Skeletal muscle tissue (tissue), 4 donors: Measurements from ENCODE around the gene KCNQ5. TPM values are rescaled to one million over a fixed set of nuclear protein-coding genes. Genes with fewer than 3 reads are reported as not detected.

Experiments
- H3K27ac ChIP-seq: one replicate; pipeline ENCODE4 v1.7.0; 2013; ENCODE audit warnings: mild to moderate bottlenecking, low read depth, low read length, inconsistent platforms
- H3K27me3 ChIP-seq, 3 donors: one replicate each; pipeline ENCODE4 v1.7.0; 2013; ENCODE audit warnings: low read length in 3 of 3; ENCODE audit not compliant: control insufficient read depth in 3 of 3, insufficient read depth in 3 of 3
- H3K36me3 ChIP-seq, 3 donors: one replicate each; pipeline ENCODE4 v1.7.0; 2013; ENCODE audit warnings: low read length in 3 of 3; ENCODE audit not compliant: control insufficient read depth in 3 of 3, insufficient read depth in 3 of 3
- H3K4me1 ChIP-seq, 3 donors: one replicate each; pipeline ENCODE4 v1.7.0; 2013; ENCODE audit warnings: low read length in 3 of 3, mild to moderate bottlenecking in 3 of 3; ENCODE audit not compliant: control insufficient read depth in 3 of 3, insufficient read depth in 3 of 3
- H3K4me3 ChIP-seq, 3 donors: one replicate each; pipeline ENCODE4 v1.7.0; 2013; ENCODE audit warnings: low read length in 3 of 3
- H3K9ac ChIP-seq, 3 donors: one replicate each; pipeline ENCODE4 v1.7.0; 2013; ENCODE audit warnings: low read length in 3 of 3, mild to moderate bottlenecking in 3 of 3, moderate library complexity in 2 of 3, low read depth in 1 of 3
- H3K9me3 ChIP-seq, 3 donors: one replicate each; pipeline ENCODE4 v1.7.0; 2013; ENCODE audit warnings: low read length in 3 of 3; ENCODE audit not compliant: control insufficient read depth in 3 of 3
- total RNA-seq: library from RNA; depleted of rRNA; stranded (reverse); fragments of >200 nt; gene quantifications from one replicate; pipeline ENCODE4 v1.2.3, GENCODE V29; 2014
- donor health status: Osteomylitis.

Gene KCNQ5
- total RNA-seq, 1 donor from 2014 or later = 0.52 TPM

DNA sequence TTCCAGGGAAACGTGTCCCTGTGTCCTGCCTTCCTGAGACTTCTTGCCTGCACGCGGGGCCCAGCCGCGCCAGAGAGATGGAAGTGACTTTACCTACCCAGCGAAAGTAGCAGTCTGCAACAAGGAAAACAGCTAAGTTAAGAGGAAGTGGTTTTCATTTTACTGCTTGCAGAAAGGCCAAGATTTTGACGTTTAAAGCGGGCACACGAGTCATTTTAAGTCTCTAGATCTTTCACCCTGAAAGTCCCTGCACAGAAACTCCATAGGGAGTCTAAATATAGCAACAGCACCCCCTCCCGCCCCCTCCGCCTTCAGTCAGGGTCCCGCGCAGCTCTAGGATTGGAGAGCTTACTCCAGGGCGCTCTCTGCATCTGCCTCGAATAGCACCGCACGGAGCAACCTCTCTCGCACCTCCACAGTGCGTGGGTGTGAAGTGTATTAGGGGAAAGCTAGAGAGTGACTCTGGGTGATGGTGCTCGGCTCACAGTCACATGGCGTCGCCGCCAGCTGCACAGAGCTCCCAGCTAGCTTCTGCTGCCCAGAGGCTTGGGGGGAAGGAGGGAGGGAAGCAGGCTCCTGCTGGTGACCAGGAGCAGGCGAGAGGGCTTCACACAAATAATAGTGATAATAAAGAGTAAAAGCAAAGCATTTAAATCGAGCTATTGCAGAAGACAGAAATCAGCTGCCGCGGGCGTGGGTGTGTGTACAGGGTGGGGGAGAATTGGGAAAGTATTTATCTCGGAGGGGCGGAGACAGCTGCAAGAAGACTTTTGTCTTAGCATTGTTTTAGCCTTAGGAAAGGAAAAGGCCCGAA lies 1.8 kb upstream of the KCNQ5 start:
- H3K4me3 ChIP-seq = peak overlapping the region; percentile 80 to 85 (median 80)
- H3K4me1 ChIP-seq = peaks cover 10 to 32% (median 12%) of the 10 kb centered on the region in 3 donors
- peak overlapping the region; percentile 77 to 84 (median 78) for H3K9ac ChIP-seq
- no peaks in the 10 kb centered on the region for H3K36me3 ChIP-seq
- no peaks in the 10 kb centered on the region for H3K9me3 ChIP-seq
- H3K27me3 ChIP-seq = peaks cover 0 to 6% (median 0%) of the 10 kb centered on the region in 3 donors
- H3K27ac ChIP-seq = peak overlapping the region; percentile 61

DNA sequence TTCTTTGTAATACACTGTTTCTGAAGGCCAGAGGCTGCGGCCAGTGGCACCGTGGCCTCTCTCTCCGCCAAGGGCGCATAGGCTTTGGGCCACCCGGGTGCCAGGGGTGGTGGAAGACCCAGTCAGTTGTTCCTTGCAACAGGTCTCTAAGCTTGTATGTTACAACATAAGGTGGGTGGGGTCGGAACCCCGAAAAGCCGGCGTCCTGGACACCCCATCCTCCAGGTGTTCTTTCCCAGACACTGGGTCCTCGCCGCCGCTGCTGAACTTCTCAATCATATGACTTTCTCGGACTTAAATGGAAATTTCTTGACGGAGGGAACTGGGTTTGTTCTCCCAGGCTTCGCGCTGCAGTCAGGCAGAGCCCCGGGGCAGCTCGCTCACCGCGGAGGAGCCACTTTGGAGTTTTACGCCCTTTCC lies 983 bp upstream of the KCNQ5 start:
- peak overlapping the region; percentile 77 to 84 (median 78) for H3K9ac ChIP-seq
- H3K36me3 ChIP-seq = no peaks in the 10 kb centered on the region
- no peaks in the 10 kb centered on the region for H3K9me3 ChIP-seq
- peak overlapping the region; percentile 61 for H3K27ac ChIP-seq
- H3K27me3 ChIP-seq = peaks cover 0 to 6% (median 0%) of the 10 kb centered on the region in 3 donors
- peaks cover 10 to 32% (median 12%) of the 10 kb centered on the region in 3 donors for H3K4me1 ChIP-seq
- peak overlapping the region; percentile 80 to 85 (median 80) for H3K4me3 ChIP-seq

DNA sequence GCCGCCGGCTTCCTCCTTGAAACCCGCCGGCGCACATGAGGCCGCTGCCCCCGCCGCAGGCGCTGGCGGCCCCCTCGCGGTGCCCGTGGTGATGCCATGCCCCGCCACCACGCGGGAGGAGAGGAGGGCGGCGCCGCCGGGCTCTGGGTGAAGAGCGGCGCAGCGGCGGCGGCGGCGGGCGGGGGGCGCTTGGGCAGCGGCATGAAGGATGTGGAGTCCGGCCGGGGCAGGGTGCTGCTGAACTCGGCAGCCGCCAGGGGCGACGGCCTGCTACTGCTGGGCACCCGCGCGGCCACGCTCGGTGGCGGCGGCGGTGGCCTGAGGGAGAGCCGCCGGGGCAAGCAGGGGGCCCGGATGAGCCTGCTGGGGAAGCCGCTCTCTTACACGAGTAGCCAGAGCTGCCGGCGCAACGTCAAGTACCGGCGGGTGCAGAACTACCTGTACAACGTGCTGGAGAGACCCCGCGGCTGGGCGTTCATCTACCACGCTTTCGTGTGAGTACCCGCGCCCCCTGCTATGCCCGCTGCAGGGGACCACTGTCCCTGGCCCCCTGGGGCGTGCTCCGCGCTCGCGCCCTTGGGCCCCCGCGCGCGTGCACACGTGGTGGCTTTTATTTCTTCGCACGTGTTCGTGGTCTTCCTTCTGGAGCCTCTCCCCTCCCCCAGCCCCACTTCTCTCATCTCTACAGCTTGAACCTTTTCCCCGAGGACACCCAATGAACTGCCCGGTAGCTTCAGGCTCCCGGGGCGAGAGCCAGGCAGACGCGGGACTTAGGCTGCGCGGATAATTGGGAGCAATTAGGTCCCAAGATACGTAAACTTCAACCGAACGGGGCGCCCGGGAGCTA lies 453 bp downstream of the KCNQ5 start:
- peak overlapping the region; percentile 78 to 84 (median 82) for H3K9ac ChIP-seq

DNA sequence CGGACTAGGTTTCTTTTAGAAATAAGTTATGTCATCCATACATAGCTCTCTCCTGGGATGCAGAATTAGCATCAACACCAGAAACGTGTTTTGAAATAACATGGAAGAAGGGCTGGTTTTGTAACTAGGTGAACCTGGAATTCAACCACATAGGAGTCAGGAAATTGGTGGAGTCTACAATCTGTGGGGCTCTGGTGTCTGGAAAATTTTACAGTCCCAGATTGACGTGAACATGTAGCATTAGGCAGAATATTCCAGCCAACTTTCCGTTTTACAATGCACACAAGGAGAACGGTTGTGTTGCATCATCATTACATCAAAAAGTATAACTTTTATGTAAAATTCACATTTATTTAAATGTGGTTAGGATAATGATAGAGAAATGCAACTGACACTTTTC lies 1.9 kb downstream of the KCNQ5 start:
- H3K4me3 ChIP-seq = peak overlapping the region; percentile 31 to 80 (median 80)
- peak overlapping the region in 2 of 3 donors; percentile 43 to 82 for H3K9ac ChIP-seq
- H3K36me3 ChIP-seq = no peaks in the 10 kb centered on the region

More for the DNA sequence above, 453 bp downstream of the KCNQ5 start:
- Histone ChIP-seq H3K4me1 (peaks cover 10 to 32% (median 12%) of the 10 kb centered on the region in 3 donors), H3K36me3 (no peaks in the 10 kb centered on the region), H3K4me3 (peak overlapping the region; percentile 80 to 85 (median 80)), H3K9me3 (no peaks in the 10 kb centered on the region), H3K27ac (peak overlapping the region; percentile 61), H3K27me3 (peaks cover 0 to 6% (median 0%) of the 10 kb centered on the region in 3 donors)

DNA sequence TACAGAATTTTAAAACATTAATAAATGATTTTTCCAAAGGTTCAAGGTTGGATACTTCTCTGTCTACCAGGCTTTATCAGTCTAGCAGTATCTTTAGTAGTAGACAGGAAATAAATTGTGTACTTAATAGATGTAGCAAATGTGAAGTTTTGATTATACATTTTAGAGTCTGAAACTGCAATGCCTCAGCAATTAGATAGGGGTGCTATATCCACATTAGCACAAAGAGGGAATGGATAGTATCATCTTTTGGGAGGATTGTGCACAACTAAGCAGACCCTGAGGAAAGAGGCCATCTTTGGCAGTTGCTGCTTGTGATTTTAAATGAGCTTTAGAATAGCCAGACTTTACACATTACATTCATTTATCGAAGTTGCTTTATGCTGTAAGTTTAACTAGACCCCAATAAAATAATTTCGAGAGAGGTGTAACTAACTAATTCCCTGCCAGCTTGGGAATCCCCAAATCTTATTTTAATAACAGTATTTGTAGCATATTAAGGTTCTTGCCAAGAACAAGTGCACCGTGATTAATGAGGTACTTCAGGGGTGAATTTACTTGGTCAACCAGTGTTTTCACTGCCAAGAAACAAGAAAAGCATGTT lies 2.8 kb downstream of the KCNQ5 start:
- no peak overlapping the region for H3K4me3 ChIP-seq
- H3K9me3 ChIP-seq = no peaks in the 10 kb centered on the region
- H3K27me3 ChIP-seq = peaks cover 0 to 6% (median 0%) of the 10 kb centered on the region in 3 donors
- H3K36me3 ChIP-seq = no peaks in the 10 kb centered on the region
- H3K9ac ChIP-seq = no peak overlapping the region
- H3K27ac ChIP-seq = no peak overlapping the region
- H3K4me1 ChIP-seq = peaks cover 9 to 35% (median 10%) of the 10 kb centered on the region in 3 donors

More for the DNA sequence above, 1.9 kb downstream of the KCNQ5 start:
- H3K27me3 ChIP-seq = peaks cover 0 to 6% (median 0%) of the 10 kb centered on the region in 3 donors
- H3K4me1 ChIP-seq = peaks cover 10 to 36% (median 12%) of the 10 kb centered on the region in 3 donors
- no peaks in the 10 kb centered on the region for H3K9me3 ChIP-seq
- no peak overlapping the region for H3K27ac ChIP-seq

DNA sequence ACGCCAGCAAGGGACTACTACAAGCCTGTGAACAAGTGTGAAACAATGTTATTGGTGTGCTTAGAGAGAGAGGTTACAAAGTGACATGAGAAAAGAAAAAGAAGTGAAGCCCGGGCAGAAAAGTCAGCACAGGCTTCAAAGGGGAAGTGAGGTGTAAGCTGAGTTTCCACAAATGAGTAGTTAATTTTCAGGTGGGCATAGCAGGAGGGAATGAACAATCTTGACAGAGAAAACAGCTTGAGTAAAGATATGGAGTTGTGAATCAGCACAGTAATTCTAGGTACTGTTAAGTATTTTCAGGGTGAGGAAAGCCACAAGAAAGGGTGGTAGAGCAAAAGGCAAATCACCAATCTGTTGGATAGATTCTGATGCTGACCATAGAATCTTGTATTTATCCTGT lies 4.3 kb downstream of the KCNQ5 start:
- Histone ChIP-seq H3K9ac (no peak overlapping the region), H3K36me3 (no peaks in the 10 kb centered on the region), H3K4me1 (peaks cover 3 to 21% (median 4%) of the 10 kb centered on the region in 3 donors), H3K9me3 (no peaks in the 10 kb centered on the region), H3K27me3 (peaks cover 0 to 5% (median 0%) of the 10 kb centered on the region in 3 donors), H3K4me3 (no peak overlapping the region), H3K27ac (no peak overlapping the region)

DNA sequence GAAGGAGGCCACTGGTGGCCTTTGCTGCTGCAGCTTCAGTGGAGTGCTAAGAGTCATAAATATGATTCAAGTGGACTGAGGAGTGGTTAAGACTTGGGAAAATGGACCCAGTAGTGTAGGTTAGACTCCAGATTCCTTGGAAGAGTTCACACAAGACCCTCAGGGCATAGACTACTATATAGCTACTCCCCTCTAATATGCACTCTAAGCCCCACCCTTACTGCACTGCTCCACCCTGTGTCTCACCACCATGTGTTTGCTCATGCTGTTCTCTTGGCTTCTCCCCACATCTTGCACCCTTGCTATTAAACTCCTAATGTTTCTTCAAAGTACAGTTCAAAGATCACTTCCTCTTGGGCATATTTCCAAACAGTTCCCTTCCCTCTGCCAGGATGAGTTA lies 5.7 kb downstream of the KCNQ5 start:
- Histone ChIP-seq H3K4me3 (no peak overlapping the region), H3K27ac (no peak overlapping the region), H3K36me3 (no peaks in the 10 kb centered on the region), H3K9me3 (no peaks in the 10 kb centered on the region), H3K27me3 (no peaks in the 10 kb centered on the region), H3K4me1 (peaks cover 0 to 12% (median 4%) of the 10 kb centered on the region in 3 donors), H3K9ac (no peak overlapping the region)

DNA sequence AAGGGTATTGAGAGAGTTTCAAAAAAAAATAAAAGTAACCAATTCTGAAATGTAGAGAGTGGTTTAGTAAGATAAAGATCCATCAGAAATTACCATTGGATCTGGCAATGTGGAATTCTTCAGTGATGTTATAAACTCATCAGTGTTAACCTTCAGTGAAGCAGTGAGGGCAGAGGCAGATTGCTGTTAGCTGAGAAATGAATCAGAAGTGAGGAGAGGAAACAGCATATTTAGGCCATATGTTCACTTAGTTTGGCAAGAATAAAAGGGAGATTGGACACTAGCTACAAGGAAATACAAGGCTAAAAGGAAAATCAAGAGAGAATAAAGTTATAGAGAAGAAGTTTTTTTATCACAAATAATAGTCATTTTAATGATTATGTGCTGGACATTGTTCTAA lies 9.6 kb downstream of the KCNQ5 start:
- Histone ChIP-seq H3K27me3 (no peaks in the 10 kb centered on the region), H3K36me3 (no peaks in the 10 kb centered on the region), H3K4me1 (peaks cover 0 to 4% (median 0%) of the 10 kb centered on the region in 3 donors), H3K4me3 (no peak overlapping the region), H3K27ac (no peak overlapping the region), H3K9me3 (no peaks in the 10 kb centered on the region), H3K9ac (no peak overlapping the region)

DNA sequence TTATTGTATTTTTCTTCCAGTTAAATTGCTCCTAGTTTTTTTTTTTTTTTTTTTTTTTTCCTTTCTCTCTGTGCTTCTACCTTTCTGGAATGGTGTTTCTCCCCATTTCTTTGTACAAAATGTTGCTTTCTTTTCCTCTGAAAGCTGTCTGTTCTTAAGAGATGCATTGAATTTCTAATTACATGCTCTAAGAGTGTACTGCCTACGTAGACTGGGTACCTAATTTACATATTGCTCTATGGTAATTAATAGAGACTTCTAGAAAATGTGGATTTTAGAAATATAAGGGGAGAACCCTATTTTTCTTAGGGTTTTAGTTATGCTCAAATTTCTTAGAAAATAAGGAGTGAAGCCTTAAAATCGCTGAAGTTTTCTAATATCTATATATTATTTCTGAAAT lies 13.8 kb downstream of the KCNQ5 start:
- H3K27me3 ChIP-seq = no peaks in the 10 kb centered on the region
- H3K9ac ChIP-seq = no peak overlapping the region
- no peak overlapping the region for H3K27ac ChIP-seq
- H3K36me3 ChIP-seq = no peaks in the 10 kb centered on the region
- no peaks in the 10 kb centered on the region for H3K9me3 ChIP-seq
- peaks cover 0 to 3% (median 0%) of the 10 kb centered on the region in 3 donors for H3K4me1 ChIP-seq
- no peak overlapping the region for H3K4me3 ChIP-seq
